GM15510 (cell line): ENCODE measurements around the gene TSEN2.

Experiments used
- POLR2A ChIP-seq: IDR thresholded peaks from 3 replicates; pipeline ENCODE4 v1.6.1; 2011; ENCODE audit warnings: borderline replicate concordance; ENCODE audit not compliant: insufficient read length; ENCODE audit errors: extremely low read depth

The TSEN2 gene

GRCh38 chr3:12484198-12484982 is at the start of gene TSEN2:
TSEN2 (plus strand) TSS chr3:12484480; CDS start chr3:12489801, 5,321 bp downstream.
- peak; percentile 95 for TF ChIP-seq POLR2A

- TF ChIP-seq POLR2A: no peak
Observed at GRCh38 chr3:12436514-12437220, 47.6 kb upstream of the TSEN2 start.

- TF ChIP-seq POLR2A: no peak
Observed at GRCh38 chr3:12437221-12437605, 47.1 kb upstream of the TSEN2 start.

GRCh38 chr3:12437861-12438260 is 46.4 kb upstream of the TSEN2 start:
- no peak for TF ChIP-seq POLR2A

GRCh38 chr3:12438318-12438717 is 46.0 kb upstream of the TSEN2 start:
- no peak for TF ChIP-seq POLR2A

- no peak for TF ChIP-seq POLR2A
Observed at GRCh38 chr3:12439161-12439940, 44.9 kb upstream of the TSEN2 start.

- TF ChIP-seq POLR2A: no peak
Observed at GRCh38 chr3:12440927-12441714, 43.2 kb upstream of the TSEN2 start.

- no peak for TF ChIP-seq POLR2A
Observed at GRCh38 chr3:12442654-12443501, 41.4 kb upstream of the TSEN2 start.

GRCh38 chr3:12443781-12444522 is 40.3 kb upstream of the TSEN2 start:
- no peak for TF ChIP-seq POLR2A

GRCh38 chr3:12444582-12445471 is 39.5 kb upstream of the TSEN2 start:
- no peak for TF ChIP-seq POLR2A

GRCh38 chr3:12445523-12446240 is 38.6 kb upstream of the TSEN2 start:
- no peak for TF ChIP-seq POLR2A

GRCh38 chr3:12446298-12446697 is 38.0 kb upstream of the TSEN2 start:
- TF ChIP-seq POLR2A: no peak

GRCh38 chr3:12447075-12447474 is 37.2 kb upstream of the TSEN2 start:
- no peak for TF ChIP-seq POLR2A
